HCT116 (cell line): ENCODE data around the gene PRLH. TPM values are rescaled to one million over a fixed set of nuclear protein-coding genes. Genes with fewer than 3 reads are reported as not detected.

Experiments used
- ATAC-seq: fragments of 200-7000 bp; cut with Tn5 transposase; 2 replicates; pipeline ENCODE4 v1.9.1; 2020; ENCODE audit warnings: mild to moderate bottlenecking, moderate library complexity
- BruUV-seq: library from RNA; stranded (reverse); fragments of 400-500 nt; replicated peaks from 2 replicates; lab custom pipeline; 2021; lab: Mats Ljungman, UMichigan
- CTCF ChIA-PET: fragments of 300-600 bp; sonication (Branson Sonifier 250); formaldehyde crosslinking; loops from one replicate; lab custom pipeline; 2021; ENCODE audit warnings: antibody characterized with exemption; lab: Charles Lee
- POLR2A ChIA-PET: fragments of 300-600, 350-600 bp; sonication (Branson Sonifier 250); formaldehyde crosslinking; loops from one replicate; lab custom pipeline; 2021; ENCODE audit warnings: antibody characterized with exemption; lab: Charles Lee
- RAD21 ChIA-PET, 2 experiments: fragments of 300-600 bp; sonication (Branson Sonifier 250); formaldehyde crosslinking; loops; one replicate each; lab custom pipeline; 2023; ENCODE audit warnings: low total read pairs in 2 of 2; ENCODE audit not compliant: uncharacterized antibody in 2 of 2, unreplicated experiment in 2 of 2, low non-redundant PET in 1 of 2; lab: Charles Lee
- DNase-seq: peaks from one replicate; pipeline ENCODE4 v3.0.0-alpha.2; 2010; ENCODE audit warnings: low read depth, low spot score
- H2AFZ ChIP-seq: fragments of 200-600 bp; shearing (Covaris generic), sonication (generic); 2 replicates; pipeline ENCODE4 v1.6.1; 2017; ENCODE audit warnings: low read depth, mixed run types, mixed read lengths, antibody characterized with exemption, low read length; ENCODE audit not compliant: poor library complexity, severe bottlenecking
- H3K27ac ChIP-seq: 2 replicates; pipeline ENCODE4 v1.5.1; 2012; ENCODE audit warnings: low read depth, low read length
- H3K27me3 ChIP-seq: fragments of 200-600 bp; sonication (generic); 2 replicates; pipeline ENCODE4 v1.6.1; 2016; ENCODE audit warnings: mixed run types, low read length, mixed read lengths; ENCODE audit not compliant: insufficient read depth
- H3K36me3 ChIP-seq, 2 experiments: fragments of 200-500 bp in 1 of 2; fragments of 200-600 bp in 1 of 2; sonication (Bioruptor generic) in 1 of 2; sonication (generic) in 1 of 2; 2 replicates each; pipeline versions ENCODE4 v1.5.1 to v1.6.1; 2014 to 2016; ENCODE audit warnings: low read length in 2 of 2, inconsistent platforms in 1 of 2, mixed read lengths in 1 of 2, mixed run types in 1 of 2; ENCODE audit not compliant: insufficient read depth in 2 of 2, control insufficient read depth in 1 of 2
- H3K4me1 ChIP-seq, 2 experiments: fragments of 200-600 bp in 1 of 2; sonication (generic) in 1 of 2; 2 replicates each; pipeline versions ENCODE4 v1.5.1 to v1.6.1; 2012 to 2017; ENCODE audit warnings: low read length in 2 of 2, inconsistent platforms in 1 of 2, mild to moderate bottlenecking in 1 of 2, mixed read lengths in 1 of 2, mixed run types in 1 of 2, moderate library complexity in 1 of 2; ENCODE audit not compliant: insufficient read depth in 2 of 2, control insufficient read depth in 1 of 2
- H3K4me2 ChIP-seq: fragments of 200-600 bp; sonication (generic); 2 replicates; pipeline ENCODE4 v1.6.1; 2017; ENCODE audit warnings: mixed run types, low read length, mixed read lengths
- H3K4me3 ChIP-seq, 2 experiments: fragments of 200-600 bp in 1 of 2; sonication (generic) in 1 of 2; replicated peaks in 1 of 2; 2 replicates each; pipeline ENCODE4 v1.5.1; 2011 to 2016; ENCODE audit warnings: low read length in 2 of 2, control low read depth in 1 of 2, low read depth in 1 of 2, mild to moderate bottlenecking in 1 of 2, mixed read lengths in 1 of 2, mixed run types in 1 of 2
- H3K79me2 ChIP-seq: fragments of 200-600 bp; sonication (generic); 2 replicates; pipeline ENCODE4 v1.6.1; 2017; ENCODE audit warnings: mild to moderate bottlenecking, mixed run types, low read length, moderate library complexity, mixed read lengths; ENCODE audit not compliant: insufficient read depth
- H3K9ac ChIP-seq: fragments of 200-600 bp; sonication (generic); 2 replicates; pipeline ENCODE4 v1.6.1; 2016; ENCODE audit warnings: low read length, mixed read lengths
- H3K9me2 ChIP-seq: fragments of 200-600 bp; sonication (generic), shearing (Covaris generic); 2 replicates; pipeline ENCODE4 v1.6.1; 2017; ENCODE audit warnings: mixed run types, mild to moderate bottlenecking, moderate library complexity; ENCODE audit not compliant: insufficient read depth
- H3K9me3 ChIP-seq, 2 experiments: fragments of 200-500 bp in 1 of 2; fragments of 200-600 bp in 1 of 2; sonication (Bioruptor generic) in 1 of 2; sonication (generic) in 1 of 2; 2 replicates each; pipeline ENCODE4 v1.6.1; 2014 to 2017; ENCODE audit warnings: low read length in 2 of 2, mixed read lengths in 2 of 2, inconsistent platforms in 1 of 2, low read depth in 1 of 2, mild to moderate bottlenecking in 1 of 2, mixed run types in 1 of 2, moderate library complexity in 1 of 2; ENCODE audit not compliant: control insufficient read depth in 1 of 2, insufficient read depth in 1 of 2
- H4K20me1 ChIP-seq: fragments of 200-600 bp; sonication (generic), shearing (Covaris generic); 2 replicates; pipeline ENCODE4 v1.6.1; 2017; ENCODE audit warnings: mixed run types, mild to moderate bottlenecking, moderate library complexity; ENCODE audit not compliant: insufficient read depth
- CBX3 ChIP-seq: IDR thresholded peaks from 2 replicates; pipeline ENCODE4 v1.6.1; 2012; ENCODE audit warnings: low read depth
- CEBPB ChIP-seq: IDR thresholded peaks from 2 replicates; pipeline ENCODE4 v1.6.1; 2012; ENCODE audit warnings: low read depth
- CTCF ChIP-seq, 3 experiments: fragments of 200-600 bp in 1 of 3; sonication (generic) in 1 of 3; IDR thresholded peaks in 2 of 3; conservative IDR thresholded peaks in 1 of 3; 2 replicates each; pipeline ENCODE4 v1.5.1; 2012 to 2017; ENCODE audit warnings: low read depth in 2 of 3, low read length in 2 of 3, antibody characterized with exemption in 1 of 3, borderline replicate concordance in 1 of 3, control low read depth in 1 of 3, mild to moderate bottlenecking in 1 of 3, mixed read lengths in 1 of 3, mixed run types in 1 of 3, moderate library complexity in 1 of 3; ENCODE audit not compliant: insufficient read depth in 1 of 3
- EGR1 ChIP-seq: IDR thresholded peaks from 2 replicates; pipeline ENCODE4 v1.6.1; 2012; ENCODE audit warnings: low read depth
- ELF1 ChIP-seq: IDR thresholded peaks from 2 replicates; pipeline ENCODE4 v1.6.1; 2012; ENCODE audit warnings: low read depth, borderline replicate concordance
- EZH2 ChIP-seq: fragments of 200-600 bp; sonication (generic); IDR thresholded peaks from 2 replicates; pipeline ENCODE4 v1.6.1; 2017; ENCODE audit warnings: antibody characterized with exemption, mixed run types
- EZH2phosphoT487 ChIP-seq: fragments of 200-600 bp; IDR thresholded peaks from 2 replicates; pipeline ENCODE4 v1.6.1; 2018; ENCODE audit warnings: antibody characterized with exemption, borderline replicate concordance
- FOSL1 ChIP-seq: IDR thresholded peaks from 2 replicates; pipeline ENCODE4 v1.6.1; 2012; ENCODE audit warnings: low read depth
- JUND ChIP-seq: IDR thresholded peaks from 2 replicates; pipeline ENCODE4 v1.6.1; 2012
- RAD21 ChIP-seq: IDR thresholded peaks from 2 replicates; pipeline ENCODE4 v1.6.1; 2012; ENCODE audit warnings: low read depth, mild to moderate bottlenecking
- REST ChIP-seq: IDR thresholded peaks from 2 replicates; pipeline ENCODE4 v1.6.1; 2012; ENCODE audit warnings: low read depth
- SIN3A ChIP-seq: IDR thresholded peaks from 2 replicates; pipeline ENCODE4 v1.6.1; 2012; ENCODE audit warnings: low read depth
- SP1 ChIP-seq: IDR thresholded peaks from 2 replicates; pipeline ENCODE4 v1.6.1; 2012; ENCODE audit warnings: low read depth
- SRF ChIP-seq: IDR thresholded peaks from 2 replicates; pipeline ENCODE4 v1.6.1; 2012; ENCODE audit warnings: low read depth
- TCF7L2 ChIP-seq: IDR thresholded peaks from 2 replicates; pipeline ENCODE4 v1.7.0; 2011; ENCODE audit warnings: borderline replicate concordance, inconsistent platforms; ENCODE audit not compliant: insufficient read depth, insufficient read length; ENCODE audit errors: extremely low read depth
- YY1 ChIP-seq: IDR thresholded peaks from 2 replicates; pipeline ENCODE4 v1.6.1; 2011; ENCODE audit warnings: low read length, low read depth, moderate library complexity, mild to moderate bottlenecking; ENCODE audit not compliant: insufficient replicate concordance; ENCODE audit errors: extremely low read depth
- ZFX ChIP-seq: fragments of 450-650 bp; IDR thresholded peaks from 2 replicates; pipeline ENCODE4 v1.6.1; 2017
- ZNF274 ChIP-seq: fragments of 200-500 bp; sonication (Bioruptor generic); IDR thresholded peaks from 2 replicates; pipeline ENCODE4 v1.6.1; 2014; ENCODE audit warnings: mild to moderate bottlenecking, low read depth, low read length, inconsistent platforms
- intact Hi-C: fragments of 100-400 bp; cut with micrococcal nuclease; formaldehyde crosslinking; loops from 2 replicates; pipeline ENCODE4 v1.10.0; 2022
- total RNA-seq: library from RNA; stranded (reverse); gene quantifications from one replicate; pipeline ENCODE4 v1.2.1, GENCODE V29; 2021; ENCODE audit not compliant: unreplicated experiment

Gene PRLH
- total RNA-seq, 1 experiment from 2014 or later = not detected

DNA sequence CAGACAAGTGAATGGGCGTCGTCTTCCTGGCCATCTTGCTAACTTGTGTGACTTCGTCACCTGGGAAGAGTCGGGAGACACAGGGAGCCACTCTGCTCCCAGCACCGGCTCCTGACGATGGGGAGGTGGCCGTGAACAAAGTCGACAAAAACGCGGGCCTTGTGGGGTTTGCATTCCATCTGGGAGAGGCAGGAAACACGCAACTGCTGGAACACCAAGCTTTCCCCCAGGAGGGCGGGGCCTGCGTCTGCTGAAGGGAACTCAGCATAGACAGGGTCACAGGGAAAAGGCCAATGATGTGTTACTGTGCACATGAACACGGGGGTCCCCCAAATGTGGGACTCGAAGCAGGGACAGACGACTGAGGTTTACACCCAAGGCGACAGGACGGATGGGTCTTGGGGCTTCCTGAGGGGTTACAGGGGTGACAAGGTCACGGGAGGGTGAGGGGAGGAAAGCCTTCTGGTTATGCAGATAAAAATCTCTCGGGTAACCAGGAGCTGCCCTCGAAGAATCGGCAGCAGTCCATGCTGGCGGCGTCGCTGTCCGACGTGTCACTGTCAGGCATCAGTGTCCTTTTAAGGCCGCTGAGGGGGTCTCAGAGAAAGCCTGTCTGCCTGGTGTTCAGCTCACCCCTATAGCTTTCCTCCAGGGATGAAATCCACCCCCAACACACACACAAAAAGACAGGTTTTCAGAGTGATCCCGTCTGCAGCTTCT is 28.2 kb upstream of the PRLH start:
- Histone ChIP-seq H3K4me2 (no peak overlapping the region), H3K9me2 (no peaks in the 10 kb centered on the region), H3K36me3 (peaks cover 2 to 18% of the 10 kb centered on the region in 2 experiments; a peak in 3 of 4 replicates), H3K4me1 (no peaks in the 10 kb centered on the region), H3K27ac (no peak overlapping the region), H3K9me3 (no peaks in the 10 kb centered on the region), H4K20me1 (no peaks in the 10 kb centered on the region), H3K79me2 (no peaks in the 10 kb centered on the region), H3K27me3 (no peaks in the 10 kb centered on the region), H3K4me3 (no peak overlapping the region), H2AFZ (no peak overlapping the region), H3K9ac (no peak overlapping the region)
- no peak for TF ChIP-seq JUND
- no peak for TF ChIP-seq CBX3
- no peak for TF ChIP-seq SP1
- no peak for TF ChIP-seq FOSL1
- TF ChIP-seq REST = no peak
- no peak for TF ChIP-seq SRF
- TF ChIP-seq CEBPB = no peak
- TF ChIP-seq SIN3A = no peak
- no peak for TF ChIP-seq EGR1
- no peak for TF ChIP-seq ZFX
- TF ChIP-seq ELF1 = no peak
- TF ChIP-seq EZH2 = no peak
- no peak for TF ChIP-seq ZNF274
- no peak for TF ChIP-seq RAD21
- TF ChIP-seq EZH2phosphoT487 = no peak
- TF ChIP-seq CTCF (IDR thresholded peaks at IDR 0.05 in 2 of 3, conservative IDR thresholded peaks at IDR 0.05 in 1 of 3; ENCODE audit: borderline replicate concordance in 1 of 3, insufficient read depth in 1 of 3, low read depth in 2 of 3, low read length in 2 of 3) = no peak
- no peak for TF ChIP-seq YY1
- no peak for TF ChIP-seq TCF7L2
- POLR2A ChIA-PET = no interaction called here
- DNase-seq (no peak), ATAC-seq (no peak)
- RAD21 ChIA-PET = no interaction called here
- CTCF ChIA-PET = no interaction called here
- intact Hi-C loops = no loop called here
- no TSS peak for BruUV-seq
